NT2/D1 (cell line): Measurements from ENCODE around the gene FAF1.

ENCODE experiments used
- SUZ12 ChIP-seq: IDR thresholded peaks from 2 replicates; pipeline ENCODE4 v1.6.1; 2011; ENCODE audit not compliant: insufficient read length, insufficient read depth; ENCODE audit errors: extremely low read depth
- YY1 ChIP-seq: IDR thresholded peaks from 2 replicates; pipeline ENCODE4 v1.6.1; 2011; ENCODE audit not compliant: insufficient read length, insufficient read depth
- ZNF274 ChIP-seq: IDR thresholded peaks from 2 replicates; pipeline ENCODE4 v1.6.1; 2011; ENCODE audit warnings: mild to moderate bottlenecking, low read depth, low read length

DNA sequence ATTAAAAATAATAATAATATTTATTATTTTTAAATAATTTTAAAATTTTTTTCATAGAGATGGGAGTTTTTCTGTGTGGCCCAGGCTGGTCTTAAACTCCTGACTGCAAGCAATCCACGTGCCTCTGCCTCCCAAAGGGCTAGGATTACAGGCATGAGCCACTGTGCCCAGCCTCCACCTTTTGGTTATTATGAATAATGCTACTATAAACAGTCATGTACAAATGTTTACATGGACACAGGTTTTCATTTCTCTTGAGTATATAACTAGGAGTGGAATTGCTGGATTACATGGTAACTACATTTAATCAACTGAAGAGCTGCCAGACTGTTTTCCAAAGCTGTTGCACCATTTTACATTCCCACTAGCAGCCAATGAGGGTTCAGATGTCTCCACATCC is 433.6 kb downstream of the FAF1 start:
- TF ChIP-seq ZNF274, result no peak
- no peak for TF ChIP-seq YY1
- TF ChIP-seq SUZ12, result no peak
